Stomach smooth muscle (tissue), 2 donors: ENCODE data around the gene FYN.

Experiments used
- H3K27ac ChIP-seq: one replicate; pipeline ENCODE4 v1.7.0; 2013; ENCODE audit warnings: mild to moderate bottlenecking, low read length, inconsistent platforms
- H3K27me3 ChIP-seq, 2 donors: one replicate each; pipeline ENCODE4 v1.7.0; 2013; ENCODE audit warnings: low read length in 2 of 2; ENCODE audit not compliant: insufficient read depth in 2 of 2, control insufficient read depth in 1 of 2
- H3K36me3 ChIP-seq, 2 donors: one replicate each; pipeline ENCODE4 v1.7.0; 2013; ENCODE audit warnings: low read length in 2 of 2; ENCODE audit not compliant: control insufficient read depth in 2 of 2, insufficient read depth in 2 of 2
- H3K4me1 ChIP-seq: one replicate; pipeline ENCODE4 v1.7.0; 2013; ENCODE audit warnings: low read length; ENCODE audit not compliant: control insufficient read depth, insufficient read depth
- H3K4me3 ChIP-seq, 2 donors: one replicate each; pipeline ENCODE4 v1.7.0; 2013; ENCODE audit warnings: low read length in 2 of 2
- H3K9ac ChIP-seq, 2 donors: one replicate each; pipeline ENCODE4 v1.7.0; 2013; ENCODE audit warnings: low read length in 2 of 2, mild to moderate bottlenecking in 1 of 2
- H3K9me3 ChIP-seq, 2 donors: one replicate each; pipeline ENCODE4 v1.7.0; 2013; ENCODE audit warnings: low read length in 2 of 2; ENCODE audit not compliant: control insufficient read depth in 2 of 2
- donor health status: healthy.
- donor health status: Pancreatic carcinoma.

The FYN gene

GRCh38 chr6:111850295-111850937, 22.8 kb downstream of the FYN start:
- H3K36me3 ChIP-seq, result peaks cover 0 to 2% of the 10 kb centered on the region in 2 donors
- no peaks in the 10 kb centered on the region for H3K9me3 ChIP-seq
- H3K4me1 ChIP-seq, result peaks cover 2% of the 10 kb centered on the region
- no peak overlapping the region for H3K4me3 ChIP-seq
- no peaks in the 10 kb centered on the region for H3K27me3 ChIP-seq
- no peak overlapping the region for H3K27ac ChIP-seq
- H3K9ac ChIP-seq, result no peak overlapping the region

DNA sequence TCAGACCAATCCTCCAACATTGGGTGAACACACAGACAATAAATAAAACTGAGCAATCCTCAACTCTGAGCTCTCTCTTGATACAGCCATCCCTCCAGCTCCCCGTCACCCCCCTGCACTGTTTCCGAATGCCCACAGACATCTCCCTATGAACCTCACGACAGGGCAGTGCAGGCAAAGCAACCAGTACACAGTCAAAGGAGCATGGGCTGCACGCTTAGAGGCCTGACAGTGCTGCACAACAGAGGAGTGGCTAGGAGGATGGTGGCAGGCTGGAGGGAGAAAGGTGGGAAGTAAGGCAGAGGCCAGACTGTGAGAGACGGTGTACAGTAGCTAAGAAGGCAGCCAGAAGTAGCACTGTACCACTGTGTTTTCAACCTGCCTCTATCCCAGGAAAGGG, 24.0 kb downstream of the FYN start:
- Histone ChIP-seq H3K4me1 (peaks cover 7% of the 10 kb centered on the region), H3K9me3 (no peaks in the 10 kb centered on the region), H3K4me3 (no peak overlapping the region), H3K27me3 (no peaks in the 10 kb centered on the region), H3K9ac (no peak overlapping the region), H3K36me3 (peaks cover 0 to 2% of the 10 kb centered on the region in 2 donors), H3K27ac (no peak overlapping the region)

DNA sequence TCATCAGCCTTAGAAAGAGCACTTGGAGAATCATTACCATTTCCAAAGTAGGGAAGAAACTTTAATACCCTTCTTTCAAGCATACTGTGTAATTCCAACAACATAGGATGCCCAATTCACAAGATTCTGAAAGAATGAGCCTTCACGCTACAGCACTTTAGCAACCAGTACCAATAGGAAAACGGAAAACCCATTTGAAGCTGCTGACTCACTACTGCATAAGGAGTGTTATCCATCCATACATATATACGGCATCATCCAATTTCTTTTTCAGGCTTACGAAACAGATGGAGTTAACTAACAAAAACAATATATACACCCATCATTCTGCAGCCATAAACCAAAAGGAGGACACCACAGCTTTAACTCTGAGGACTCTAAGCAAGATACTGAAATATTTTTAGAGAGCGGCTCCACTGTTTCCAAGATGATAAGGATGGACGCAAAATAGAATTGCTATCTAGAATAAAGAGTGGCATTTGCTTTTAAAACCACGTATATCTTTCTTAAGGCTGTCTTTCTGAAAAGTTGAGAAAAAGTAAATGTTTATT, 24.9 kb downstream of the FYN start:
- peaks cover 7% of the 10 kb centered on the region for H3K4me1 ChIP-seq
- H3K36me3 ChIP-seq, result peaks cover 0 to 2% of the 10 kb centered on the region in 2 donors
- no peaks in the 10 kb centered on the region for H3K9me3 ChIP-seq
- H3K9ac ChIP-seq, result no peak overlapping the region
- H3K4me3 ChIP-seq, result no peak overlapping the region
- no peak overlapping the region for H3K27ac ChIP-seq
- H3K27me3 ChIP-seq, result no peaks in the 10 kb centered on the region

DNA sequence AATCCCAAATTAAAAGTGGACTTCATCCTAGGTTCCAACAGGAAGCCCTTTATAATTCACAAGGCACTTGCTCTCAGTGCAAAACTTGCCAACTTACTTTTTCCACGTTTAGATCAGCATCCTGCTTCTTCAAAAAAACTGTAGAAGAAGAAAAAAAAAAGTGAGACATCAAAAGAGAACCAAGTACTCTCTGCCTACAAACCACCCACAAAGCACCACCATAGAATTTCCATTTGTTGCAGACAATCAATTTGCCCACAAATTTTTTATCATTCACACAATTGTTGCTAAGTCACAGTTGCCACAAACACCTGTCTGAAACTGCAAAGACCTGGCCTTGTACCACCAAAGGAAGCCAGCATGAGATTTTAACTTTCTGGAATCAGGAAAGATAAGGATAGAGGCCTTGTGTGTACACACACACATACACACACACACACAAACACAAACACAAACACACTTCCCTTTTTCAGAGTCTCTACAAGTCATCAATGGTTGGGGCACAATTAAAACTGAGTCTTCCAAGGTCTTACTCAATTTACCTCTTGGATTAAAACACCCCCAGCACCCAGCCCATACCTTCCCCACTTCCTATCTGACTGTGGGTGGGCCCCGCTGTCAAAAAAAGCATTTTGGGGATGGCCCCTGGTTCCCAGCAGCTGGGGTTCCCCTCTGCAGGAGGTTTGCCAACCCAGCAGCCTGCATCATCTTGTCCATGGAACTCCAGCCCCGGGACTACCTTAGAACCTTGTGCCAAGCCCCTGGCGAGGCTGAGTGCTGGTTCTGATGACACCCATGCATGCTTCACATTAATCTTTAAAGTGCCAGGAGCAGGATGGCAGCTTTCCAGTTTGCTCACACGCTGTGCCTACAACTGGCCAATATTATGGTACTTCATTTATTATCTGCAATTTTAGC, 26.5 kb downstream of the FYN start:
- Histone ChIP-seq H3K36me3 (peaks cover 0 to 2% of the 10 kb centered on the region in 2 donors), H3K4me1 (peaks cover 7% of the 10 kb centered on the region), H3K27me3 (no peaks in the 10 kb centered on the region), H3K9me3 (no peaks in the 10 kb centered on the region), H3K9ac (no peak overlapping the region), H3K27ac (no peak overlapping the region), H3K4me3 (no peak overlapping the region)

DNA sequence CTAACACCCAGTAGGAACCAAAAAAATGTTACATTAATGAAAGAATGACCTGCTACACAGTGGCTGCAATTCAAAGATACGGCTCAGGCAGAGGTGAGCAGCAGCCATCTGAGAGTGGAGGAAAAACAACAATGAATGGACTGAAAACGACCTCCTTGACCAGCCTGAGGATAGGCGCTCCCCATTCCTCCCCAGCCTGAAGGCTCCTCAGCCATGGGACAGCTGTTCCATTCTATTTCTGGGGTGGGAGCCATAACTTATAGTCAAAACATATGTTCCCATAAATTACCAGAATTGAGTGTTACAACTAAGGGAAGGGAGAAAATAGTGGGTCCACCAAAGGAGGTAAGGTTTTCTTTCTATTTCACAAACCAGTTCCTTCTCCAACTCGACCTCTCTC, 27.2 kb downstream of the FYN start:
- Histone ChIP-seq H3K27me3 (no peaks in the 10 kb centered on the region), H3K36me3 (peaks cover 0 to 2% of the 10 kb centered on the region in 2 donors), H3K9me3 (no peaks in the 10 kb centered on the region), H3K4me1 (peaks cover 7% of the 10 kb centered on the region), H3K27ac (no peak overlapping the region), H3K4me3 (no peak overlapping the region), H3K9ac (no peak overlapping the region)

GRCh38 chr6:111845441-111845871, 27.8 kb downstream of the FYN start:
- Histone ChIP-seq H3K9me3 (no peaks in the 10 kb centered on the region), H3K27me3 (no peaks in the 10 kb centered on the region), H3K9ac (no peak overlapping the region), H3K36me3 (peaks cover 0 to 2% of the 10 kb centered on the region in 2 donors), H3K4me1 (peaks cover 6% of the 10 kb centered on the region), H3K27ac (no peak overlapping the region), H3K4me3 (no peak overlapping the region)

- Histone ChIP-seq H3K4me3 (no peak overlapping the region), H3K27me3 (no peaks in the 10 kb centered on the region), H3K27ac (no peak overlapping the region), H3K36me3 (peaks cover 0 to 4% of the 10 kb centered on the region in 2 donors), H3K9ac (no peak overlapping the region), H3K9me3 (no peaks in the 10 kb centered on the region), H3K4me1 (peaks cover 5% of the 10 kb centered on the region)
These were observed 28.3 kb downstream of the FYN start for GRCh38 chr6:111844921-111845320.

- no peaks in the 10 kb centered on the region for H3K27me3 ChIP-seq
- H3K9ac ChIP-seq, result no peak overlapping the region
- H3K36me3 ChIP-seq, result peaks cover 0 to 3% of the 10 kb centered on the region in 2 donors
- H3K9me3 ChIP-seq, result no peaks in the 10 kb centered on the region
- no peak overlapping the region for H3K4me3 ChIP-seq
- peaks cover 5% of the 10 kb centered on the region for H3K4me1 ChIP-seq
- no peak overlapping the region for H3K27ac ChIP-seq
These were observed 28.9 kb downstream of the FYN start for GRCh38 chr6:111844376-111844775.

DNA sequence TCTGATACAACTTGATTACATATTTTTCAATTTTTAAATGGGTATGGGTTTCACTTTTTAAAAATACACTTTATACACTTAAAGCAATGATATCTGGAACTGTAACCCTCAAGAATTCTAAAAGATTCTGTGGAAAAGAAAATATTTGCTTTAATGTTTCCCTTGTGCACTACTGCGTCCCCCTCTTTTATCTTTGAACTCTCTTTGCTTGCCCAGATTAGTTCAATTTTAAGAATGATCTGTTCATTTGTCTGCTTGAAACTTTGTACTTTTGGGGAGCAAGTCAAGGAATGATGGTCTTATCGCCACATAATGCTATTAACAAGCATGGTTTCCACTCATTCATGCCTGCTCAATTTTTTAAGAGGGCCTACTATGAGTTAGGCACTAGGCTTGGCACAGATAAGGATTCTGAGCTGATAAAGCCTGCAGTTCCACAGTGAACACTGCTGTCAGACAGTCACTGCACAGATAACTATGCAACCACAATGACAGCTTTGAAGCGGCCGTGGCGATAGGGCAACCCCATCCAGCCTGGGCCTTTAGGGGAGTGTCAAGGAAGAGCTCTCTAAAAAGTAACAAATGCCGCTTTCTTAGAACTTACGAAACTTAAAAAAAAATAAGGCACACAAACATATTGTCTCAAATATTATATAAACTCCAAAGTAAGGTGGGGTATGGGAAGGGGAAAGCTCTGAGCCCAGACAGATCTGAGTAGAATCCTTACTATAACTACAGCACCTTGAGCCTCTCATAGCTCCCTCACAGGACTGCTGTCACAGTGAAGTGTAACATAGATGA, 29.7 kb downstream of the FYN start:
- peaks cover 0 to 2% of the 10 kb centered on the region in 2 donors for H3K36me3 ChIP-seq
- no peaks in the 10 kb centered on the region for H3K27me3 ChIP-seq
- no peaks in the 10 kb centered on the region for H3K9me3 ChIP-seq
- peaks cover 5% of the 10 kb centered on the region for H3K4me1 ChIP-seq
- H3K9ac ChIP-seq, result no peak overlapping the region
- H3K27ac ChIP-seq, result no peak overlapping the region
- H3K4me3 ChIP-seq, result no peak overlapping the region

- no peak overlapping the region for H3K9ac ChIP-seq
- H3K9me3 ChIP-seq, result no peaks in the 10 kb centered on the region
- no peak overlapping the region for H3K27ac ChIP-seq
- H3K27me3 ChIP-seq, result no peaks in the 10 kb centered on the region
- peaks cover 5% of the 10 kb centered on the region for H3K4me1 ChIP-seq
- H3K36me3 ChIP-seq, result peaks cover 0 to 2% of the 10 kb centered on the region in 2 donors
- no peak overlapping the region for H3K4me3 ChIP-seq
These were observed 30.4 kb downstream of the FYN start for GRCh38 chr6:111842891-111843290.
